Ovary (tissue), 9 donors: ENCODE results near the gene CTSG. TPM values are rescaled to one million over a fixed set of nuclear protein-coding genes. Genes with fewer than 3 reads are reported as not detected.

Experiments
- DNase-seq, 5 donors: peaks; one replicate each; pipeline ENCODE4 v3.0.0-alpha.2; 2019 to 2020
- H3K27ac ChIP-seq, 2 donors: fragments of 200-600 bp; one replicate each; pipeline versions ENCODE4 v1.5.1 to v1.8.0; 2019 to 2022
- H3K27me3 ChIP-seq: fragments of 200-600 bp; one replicate; pipeline ENCODE4 v1.8.0; 2022
- H3K36me3 ChIP-seq: fragments of 200-600 bp; sonication (generic); one replicate; pipeline ENCODE4 v1.5.1; 2019
- H3K4me1 ChIP-seq: one replicate; pipeline ENCODE4 v1.8.1; 2013; ENCODE audit warnings: mild to moderate bottlenecking, moderate library complexity; ENCODE audit not compliant: insufficient read depth
- H3K4me3 ChIP-seq: fragments of 200-600 bp; sonication (generic); one replicate; pipeline ENCODE4 v1.5.1; 2017
- H3K9me3 ChIP-seq, 2 donors: fragments of 200-600 bp in 1 of 2; sonication (generic) in 1 of 2; one replicate each; pipeline versions ENCODE4 v1.5.1 to v1.8.1; 2013 to 2019; ENCODE audit warnings: mild to moderate bottlenecking in 1 of 2, moderate library complexity in 1 of 2
- CTCF ChIP-seq, 3 donors: fragments of 450-650 bp in 2 of 3; fragments of 200-600 bp in 1 of 3; IDR thresholded peaks; one replicate each; pipeline versions ENCODE4 v1.5.1 to v1.8.0; 2016 to 2022; ENCODE audit warnings: antibody characterized with exemption in 3 of 3, mild to moderate bottlenecking in 1 of 3
- EP300 ChIP-seq: sonication (generic); formaldehyde crosslinking; IDR thresholded peaks from one replicate; pipeline ENCODE4 v1.6.1; 2017; ENCODE audit warnings: antibody characterized with exemption
- POLR2A ChIP-seq: fragments of 450-650 bp; IDR thresholded peaks from one replicate; pipeline ENCODE4 v1.6.1; 2017; ENCODE audit warnings: antibody characterized with exemption, mild to moderate bottlenecking, moderate library complexity
- WGBS, 3 donors: extraction: QIAGEN DNeasy Blood & Tissue Kit in 1 of 3; methylation state at CpG; one replicate each; pipeline versions ENCODE4 v1.1.5 to v1.1.7; 2013 to 2017; 5-methylcytosine and 5-hydroxymethylcytosine counted together
- intact Hi-C, 4 donors: fragments of 100-400 bp; cut with DNase I; formaldehyde crosslinking; loops; one replicate each; pipeline versions ENCODE4 v1.11.0 to v1.15.1; 2022 to 2023
- polyA plus RNA-seq, 2 donors: library from polyadenylated mRNA; stranded (reverse); fragments of 200-250 nt in 1 of 2; fragments of 350-450 nt in 1 of 2; fragmentation: Illumina TruSeq in 1 of 2; extraction: RNeasy Lipid Tissue Mini Kit (QIAGEN cat#74804) in 1 of 2; gene quantifications; one replicate each; pipeline ENCODE4 v1.2.3, GENCODE V29; 2013 to 2014
- total RNA-seq, 7 donors: library from RNA; depleted of rRNA in 2 of 7; stranded (reverse); fragments of >200 nt in 2 of 7; fragmentation: NEBNext Ultra II Directional in 3 of 7; extraction: Animal tissue kit (Norgen Biotek cat#: 25700) in 3 of 7; gene quantifications; one replicate each; pipeline versions ENCODE4 v1.1.0 to v1.2.4, GENCODE V29; 2016 to 2023
- donor health status: DM: no; HTN: no; CAD: no; lungs with moderate emphysema.
- donor health status: DM: no; HTN: no; CAD: no.
- donor health status: Bipolar disorder and iron deficiency.
- donor health status: DM: yes; HTN: yes; CAD: no.
- donor health status: DM: no; HTN: no; CAD: no.
- donor health status: DM: yes; HTN: yes; CAD: no.

The CTSG gene
- total and polyA plus RNA-seq, 9 donors: 0.34 to 7.5 (median 1.3) TPM; not detected in 3

DNA sequence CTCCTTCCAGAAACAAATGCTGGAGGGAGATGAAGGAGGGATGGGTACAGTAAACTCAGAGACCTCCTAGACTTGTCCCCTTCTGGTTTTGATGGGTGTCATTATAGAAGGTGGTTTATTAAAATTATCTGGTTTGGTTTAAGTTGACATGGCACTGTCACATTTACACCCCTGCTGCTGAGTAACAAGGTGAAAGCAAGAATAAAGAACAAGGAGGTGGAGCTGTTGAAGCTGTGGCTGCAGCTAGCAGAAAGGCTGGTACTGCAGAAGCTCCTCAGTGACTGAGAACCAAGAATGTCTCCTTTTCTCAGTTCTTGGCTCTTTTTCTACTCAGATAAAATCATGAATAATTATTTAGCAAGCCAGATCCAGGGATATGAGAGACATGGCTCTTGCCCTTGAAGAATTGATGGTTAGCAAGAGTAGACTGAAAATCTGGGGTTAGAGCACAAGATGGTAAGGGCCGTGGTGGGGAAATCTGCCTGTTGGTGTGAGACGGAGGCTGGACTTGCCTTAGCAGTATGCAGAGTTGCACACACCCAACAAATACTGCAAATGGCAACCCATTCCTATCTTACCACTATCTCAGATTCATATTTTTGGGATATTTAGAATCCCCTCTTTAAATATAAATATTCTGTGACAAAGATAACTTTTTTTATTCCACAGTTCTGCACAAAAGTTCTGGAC lies 33.8 kb upstream of the CTSG start, which contains the start of gene GZMH:
GZMH (minus strand) TSS at position 31 of the 690 bp plus-strand sequence. CDS start 72 bp downstream, outside the sequence.
- H3K27me3 ChIP-seq: no peaks in the 10 kb centered on the region
- 76 to 89% (median 82%) methylated on average over 2 of the region's 2 CpGs for WGBS, 3 donors
- TF ChIP-seq EP300 (no peak), POLR2A (no peak), CTCF (IDR thresholded peaks at IDR 0.05) (no peak)

DNA sequence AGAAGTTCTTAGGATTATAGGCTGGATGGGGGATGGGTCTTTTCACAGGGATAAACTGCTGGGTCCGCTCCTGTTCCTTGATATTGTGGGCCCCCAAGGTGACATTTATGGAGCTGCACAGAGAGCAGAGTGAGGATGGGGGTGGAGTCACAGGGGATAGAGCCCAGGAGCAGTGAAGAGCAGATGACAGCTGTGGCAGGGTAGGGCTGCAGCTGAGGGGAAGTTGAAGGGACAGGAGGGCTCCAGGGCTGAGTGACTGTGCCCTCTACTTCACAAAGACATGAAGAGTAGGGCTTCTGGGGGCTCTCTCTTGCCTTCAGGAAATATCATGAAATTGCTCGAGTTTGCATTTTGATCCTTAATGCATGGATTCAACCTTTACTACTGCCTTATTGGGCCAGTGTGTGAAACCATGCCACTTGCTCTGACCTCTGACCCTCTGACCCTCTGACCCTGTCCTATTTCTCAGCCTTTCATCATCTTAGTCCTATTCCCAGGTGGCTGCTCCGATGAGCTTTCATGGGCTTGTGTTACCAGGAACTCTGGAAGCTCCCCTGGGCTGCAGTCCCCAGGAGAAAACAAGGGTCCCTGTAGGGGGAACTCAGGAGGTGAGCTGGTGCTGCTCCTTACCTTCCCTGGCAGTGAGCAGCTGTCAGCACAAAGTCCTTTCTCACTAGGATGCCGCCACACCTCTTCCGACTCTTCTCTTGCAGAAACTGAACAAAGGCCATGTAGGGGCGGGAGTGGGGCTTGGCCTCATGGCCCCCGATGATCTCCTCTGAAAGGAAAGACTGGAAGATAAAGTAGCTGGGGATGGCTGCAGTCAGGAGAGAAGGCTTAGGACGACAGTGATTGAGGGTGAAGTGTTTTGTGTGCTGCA lies 31.8 kb upstream of the CTSG start:
- no peaks in the 10 kb centered on the region for H3K4me1 ChIP-seq
- no peaks in the 10 kb centered on the region for H3K36me3 ChIP-seq
- no peak overlapping the region for H3K27ac ChIP-seq
- H3K4me3 ChIP-seq: no peak overlapping the region
- WGBS, 3 donors: 61 to 74% (median 66%) methylated on average over 8 of the region's 8 CpGs
- intact Hi-C loops: no loop called here
- no peaks in the 10 kb centered on the region for H3K27me3 ChIP-seq
- H3K9me3 ChIP-seq: no peaks in the 10 kb centered on the region
- TF ChIP-seq CTCF (IDR thresholded peaks at IDR 0.05) (no peak), POLR2A (no peak), EP300 (no peak)
- no peak for DNase-seq

More for the DNA sequence above, 33.8 kb upstream of the CTSG start, which contains the start of gene GZMH:
- Histone ChIP-seq H3K4me1 (no peaks in the 10 kb centered on the region), H3K27ac (no peak within 1 kb of the TSS), H3K4me3 (no peak within 1 kb of the TSS), H3K36me3 (no peaks in the 10 kb centered on the region), H3K9me3 (no peaks in the 10 kb centered on the region)
- intact Hi-C loops: no loop called here
- no peak for DNase-seq

DNA sequence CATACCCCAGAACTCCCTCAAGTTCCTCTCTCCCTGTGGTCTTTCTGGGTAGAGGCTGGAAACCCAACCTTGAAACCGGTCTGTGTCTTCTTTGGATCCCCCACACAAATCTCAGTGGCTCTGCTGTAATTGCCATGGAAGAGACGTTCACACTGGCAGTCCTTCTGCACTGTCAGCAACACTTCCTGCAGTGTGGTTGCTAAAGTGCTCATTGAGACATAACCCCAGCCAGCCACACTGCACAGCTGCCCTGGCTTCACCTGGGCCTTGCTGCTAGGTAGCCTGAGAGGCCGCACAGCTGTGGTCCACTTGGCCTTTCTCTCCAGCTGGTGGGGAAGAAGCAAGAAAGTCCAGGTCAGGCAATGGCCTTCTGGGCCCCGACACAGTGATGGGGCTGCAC lies 31.0 kb upstream of the CTSG start:
- H3K4me1 ChIP-seq: no peaks in the 10 kb centered on the region
- TF ChIP-seq EP300: no peak
- no peak for TF ChIP-seq POLR2A
- no peak for TF ChIP-seq CTCF (IDR thresholded peaks at IDR 0.05)
- H3K9me3 ChIP-seq: no peaks in the 10 kb centered on the region
- no peaks in the 10 kb centered on the region for H3K27me3 ChIP-seq
- WGBS, 3 donors: 66 to 81% (median 66%) methylated on average over 4 of the region's 4 CpGs
- intact Hi-C loops: no loop called here
- no peak overlapping the region for H3K4me3 ChIP-seq
- no peaks in the 10 kb centered on the region for H3K36me3 ChIP-seq
- H3K27ac ChIP-seq: no peak overlapping the region
- DNase-seq: no peak

GRCh38 chr14:24606297-24606696 lies 30.2 kb upstream of the CTSG start:
- WGBS, 3 donors: 34 to 45% (median 41%) methylated on average over 3 of the region's 3 CpGs
- H3K36me3 ChIP-seq: no peaks in the 10 kb centered on the region
- no peak for TF ChIP-seq POLR2A
- TF ChIP-seq CTCF (IDR thresholded peaks at IDR 0.05): no peak
- no peak for TF ChIP-seq EP300

More at GRCh38 chr14:24606297-24606696, 30.2 kb upstream of the CTSG start:
- H3K27me3 ChIP-seq: no peaks in the 10 kb centered on the region
- no peaks in the 10 kb centered on the region for H3K9me3 ChIP-seq
- H3K27ac ChIP-seq: no peak overlapping the region
- no peaks in the 10 kb centered on the region for H3K4me1 ChIP-seq
- no peak for DNase-seq
- H3K4me3 ChIP-seq: no peak overlapping the region
- intact Hi-C loops: no loop called here
